Prostate gland (tissue), 2 donors: Measurements from ENCODE around the gene ABCG1. TPM values are rescaled to one million over a fixed set of nuclear protein-coding genes. Genes with fewer than 3 reads are reported as not detected.

ENCODE experiments used
- DNase-seq: peaks from one replicate; pipeline ENCODE4 v3.0.0-alpha.2; 2019; ENCODE audit warnings: low spot score
- H3K27ac ChIP-seq, 2 donors: fragments of 200-600 bp; sonication (generic); 2 replicates each; pipeline ENCODE4 v1.5.1; 2017 to 2019
- H3K27me3 ChIP-seq: fragments of 200-600 bp; sonication (generic); replicated peaks from 2 replicates; pipeline ENCODE4 v1.5.1; 2019; ENCODE audit not compliant: insufficient read depth
- H3K36me3 ChIP-seq, 2 donors: fragments of 200-600 bp; sonication (generic); 1 replicate in 1 of 2; 2 replicates in 1 of 2; pipeline versions ENCODE4 v1.5.1 to v1.8.1; 2017 to 2019
- H3K4me1 ChIP-seq: fragments of 200-600 bp; sonication (generic); replicated peaks from 2 replicates; pipeline ENCODE4 v1.5.1; 2019
- H3K4me3 ChIP-seq, 2 donors: fragments of 200-600 bp; sonication (generic); 2 replicates each; pipeline ENCODE4 v1.5.1; 2017 to 2019
- H3K9me3 ChIP-seq: fragments of 200-600 bp; sonication (generic); 2 replicates; pipeline ENCODE4 v1.5.1; 2017
- POLR2A ChIP-seq: fragments of 450-650 bp; IDR thresholded peaks from one replicate; pipeline ENCODE4 v1.6.1; 2016; ENCODE audit warnings: antibody characterized with exemption, mild to moderate bottlenecking
- POLR2AphosphoS5 ChIP-seq: sonication (generic); formaldehyde crosslinking; IDR thresholded peaks from one replicate; pipeline ENCODE4 v1.6.1; 2017; ENCODE audit warnings: antibody characterized with exemption
- WGBS: methylation state at CpG from one replicate; pipeline ENCODE4 v1.1.5; 2018; 5-methylcytosine and 5-hydroxymethylcytosine counted together
- intact Hi-C: fragments of 100-400 bp; cut with DNase I; formaldehyde crosslinking; loops from one replicate; pipeline ENCODE4 v1.14.2; 2022
- total RNA-seq, 2 donors: library from RNA; depleted of rRNA; stranded (reverse); fragments of >200 nt; gene quantifications; one replicate each; pipeline ENCODE4 v1.1.0, GENCODE V29; 2016
- TF ChIP-seq, protein P1 (sequence below), 4 experiments: fragments of 200-600 bp in 2 of 4; fragments of 450-650 bp in 2 of 4; sonication (generic) in 2 of 4; IDR thresholded peaks; 1 replicate in 3 of 4; 2 replicates in 1 of 4; pipeline ENCODE4 v1.5.1; 2016 to 2019; ENCODE audit warnings: antibody characterized with exemption in 4 of 4, mild to moderate bottlenecking in 2 of 4, moderate library complexity in 2 of 4

ABCG1 gene
- total RNA-seq, 2 donors from 2014 or later = 22.7 to 28.3 TPM

DNA sequence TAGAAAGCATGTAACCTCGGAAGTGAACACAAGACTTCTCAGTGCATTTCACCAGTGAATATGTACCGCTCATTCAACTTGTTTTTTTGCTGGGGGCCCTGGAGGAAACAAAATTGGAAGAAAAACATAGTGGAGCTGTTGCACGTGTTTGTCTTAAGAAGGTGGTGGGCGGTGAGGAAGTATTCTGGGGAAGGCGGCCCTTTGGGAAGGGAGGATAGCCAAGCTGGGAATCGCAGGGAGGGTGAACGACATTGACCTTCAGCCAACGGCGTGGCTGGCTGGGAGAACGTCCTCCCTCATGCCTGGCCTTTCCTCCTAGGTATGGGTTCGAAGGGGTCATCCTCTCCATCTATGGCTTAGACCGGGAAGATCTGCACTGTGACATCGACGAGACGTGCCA, 76.9 kb downstream of the ABCG1 start:
- 75% methylated on average over 15 of the region's 15 CpGs for WGBS
- DNase-seq = no peak
- Histone ChIP-seq H3K4me3 (no peak overlapping the region), H3K27ac (no peak overlapping the region), H3K36me3 (no peaks in the 10 kb centered on the region), H3K4me1 (no peaks in the 10 kb centered on the region), H3K9me3 (no peaks in the 10 kb centered on the region), H3K27me3 (no peaks in the 10 kb centered on the region)
- intact Hi-C loops = no loop called here
- TF ChIP-seq, protein P1, sequence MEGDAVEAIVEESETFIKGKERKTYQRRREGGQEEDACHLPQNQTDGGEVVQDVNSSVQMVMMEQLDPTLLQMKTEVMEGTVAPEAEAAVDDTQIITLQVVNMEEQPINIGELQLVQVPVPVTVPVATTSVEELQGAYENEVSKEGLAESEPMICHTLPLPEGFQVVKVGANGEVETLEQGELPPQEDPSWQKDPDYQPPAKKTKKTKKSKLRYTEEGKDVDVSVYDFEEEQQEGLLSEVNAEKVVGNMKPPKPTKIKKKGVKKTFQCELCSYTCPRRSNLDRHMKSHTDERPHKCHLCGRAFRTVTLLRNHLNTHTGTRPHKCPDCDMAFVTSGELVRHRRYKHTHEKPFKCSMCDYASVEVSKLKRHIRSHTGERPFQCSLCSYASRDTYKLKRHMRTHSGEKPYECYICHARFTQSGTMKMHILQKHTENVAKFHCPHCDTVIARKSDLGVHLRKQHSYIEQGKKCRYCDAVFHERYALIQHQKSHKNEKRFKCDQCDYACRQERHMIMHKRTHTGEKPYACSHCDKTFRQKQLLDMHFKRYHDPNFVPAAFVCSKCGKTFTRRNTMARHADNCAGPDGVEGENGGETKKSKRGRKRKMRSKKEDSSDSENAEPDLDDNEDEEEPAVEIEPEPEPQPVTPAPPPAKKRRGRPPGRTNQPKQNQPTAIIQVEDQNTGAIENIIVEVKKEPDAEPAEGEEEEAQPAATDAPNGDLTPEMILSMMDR (IDR thresholded peaks at IDR 0.05) = no peak

DNA sequence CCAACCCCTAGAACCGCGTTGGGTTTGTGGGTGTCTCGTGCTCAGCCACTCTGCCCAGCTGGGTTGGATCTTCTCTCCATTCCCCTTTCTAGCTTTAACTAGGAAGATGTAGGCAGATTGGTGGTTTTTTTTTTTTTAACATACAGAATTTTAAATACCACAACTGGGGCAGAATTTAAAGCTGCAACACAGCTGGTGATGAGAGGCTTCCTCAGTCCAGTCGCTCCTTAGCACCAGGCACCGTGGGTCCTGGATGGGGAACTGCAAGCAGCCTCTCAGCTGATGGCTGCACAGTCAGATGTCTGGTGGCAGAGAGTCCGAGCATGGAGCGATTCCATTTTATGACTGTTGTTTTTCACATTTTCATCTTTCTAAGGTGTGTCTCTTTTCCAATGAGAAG, 77.6 kb downstream of the ABCG1 start:
- Histone ChIP-seq H3K4me3 (no peak overlapping the region), H3K9me3 (no peaks in the 10 kb centered on the region), H3K4me1 (no peaks in the 10 kb centered on the region), H3K27me3 (no peaks in the 10 kb centered on the region), H3K36me3 (no peaks in the 10 kb centered on the region), H3K27ac (no peak overlapping the region)
- no peak for DNase-seq
- 79% methylated on average over 7 of the region's 7 CpGs for WGBS
- intact Hi-C loops = no loop called here
- no peak for TF ChIP-seq POLR2AphosphoS5
- TF ChIP-seq POLR2A = no peak
- TF ChIP-seq, protein P1 (IDR thresholded peaks at IDR 0.05) = no peak

DNA sequence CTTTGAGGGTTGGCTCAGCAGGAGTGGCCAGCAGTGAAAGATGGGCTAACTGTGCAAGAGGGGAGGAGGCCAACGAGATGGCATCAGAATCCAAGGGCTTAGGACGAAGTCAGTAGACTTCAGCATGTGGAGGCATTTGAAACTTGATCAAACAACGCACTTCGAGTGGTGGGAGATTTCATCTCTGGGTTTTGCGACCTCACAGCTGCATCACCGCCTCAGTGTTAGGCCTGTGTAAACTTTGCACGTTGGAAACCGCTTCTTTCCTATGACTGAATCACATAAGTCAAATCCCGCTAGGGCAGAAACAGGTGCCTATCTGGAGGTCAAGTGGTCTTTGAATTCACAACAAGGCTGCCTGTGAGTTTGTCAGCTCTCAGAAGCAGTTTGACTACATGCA, 78.4 kb downstream of the ABCG1 start:
- Histone ChIP-seq H3K4me1 (no peaks in the 10 kb centered on the region), H3K4me3 (no peak overlapping the region), H3K9me3 (no peaks in the 10 kb centered on the region), H3K27ac (no peak overlapping the region), H3K27me3 (no peaks in the 10 kb centered on the region), H3K36me3 (no peaks in the 10 kb centered on the region)
- DNase-seq = no peak
- TF ChIP-seq POLR2AphosphoS5 (no peak), POLR2A (no peak)
- TF ChIP-seq, protein P1 (IDR thresholded peaks at IDR 0.05) = no peak
- intact Hi-C loops = no loop called here
- 80% methylated on average over 9 of the region's 9 CpGs for WGBS

DNA sequence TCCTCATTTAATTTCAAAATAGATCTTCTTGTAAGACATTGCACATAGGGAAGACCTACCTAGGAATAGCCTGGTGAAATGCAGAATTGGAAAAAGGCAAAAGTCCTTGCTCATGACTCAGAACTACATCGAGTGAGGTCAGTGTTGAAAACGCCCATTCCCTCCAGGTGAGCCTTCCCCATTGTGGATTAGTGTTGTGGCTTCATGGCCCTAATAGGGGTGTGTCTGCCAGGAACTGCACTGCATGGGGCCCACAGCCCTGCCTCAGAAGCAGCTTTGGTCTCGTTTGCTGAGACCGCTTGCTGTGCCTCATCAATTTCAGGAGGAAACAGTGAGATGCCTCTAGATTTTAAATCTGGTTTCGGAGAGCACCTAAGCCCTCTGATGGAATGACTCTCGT, 79.3 kb downstream of the ABCG1 start:
- TF ChIP-seq POLR2AphosphoS5 (no peak), POLR2A (no peak)
- TF ChIP-seq, protein P1 (IDR thresholded peaks at IDR 0.05) = no peak
- no peaks in the 10 kb centered on the region for H3K36me3 ChIP-seq
- no peaks in the 10 kb centered on the region for H3K27me3 ChIP-seq
- no peak overlapping the region for H3K4me3 ChIP-seq
- intact Hi-C loops = no loop called here
- H3K4me1 ChIP-seq = no peaks in the 10 kb centered on the region
- 78% methylated on average over 6 of the region's 6 CpGs for WGBS
- no peak for DNase-seq
- H3K9me3 ChIP-seq = no peaks in the 10 kb centered on the region
- H3K27ac ChIP-seq = no peak overlapping the region

- intact Hi-C loops = no loop called here
- Histone ChIP-seq H3K36me3 (no peaks in the 10 kb centered on the region), H3K27ac (no peak overlapping the region), H3K4me3 (no peak overlapping the region), H3K4me1 (no peaks in the 10 kb centered on the region), H3K9me3 (no peaks in the 10 kb centered on the region), H3K27me3 (no peaks in the 10 kb centered on the region)
- WGBS = 87% methylated on average over 5 of the region's 5 CpGs
- no peak for DNase-seq
- TF ChIP-seq POLR2AphosphoS5 = no peak
- no peak for TF ChIP-seq POLR2A
- TF ChIP-seq, protein P1 (IDR thresholded peaks at IDR 0.05) = no peak
Measured at GRCh38 chr21:42298657-42299056, 79.7 kb downstream of the ABCG1 start.
